Hypothalamus (tissue), 51 donors: ENCODE measurements around the gene MPO.

Experiments
- DNase-seq, 51 donors: peaks; one replicate each; lab custom pipeline; 2025; lab: John Stamatoyannopoulos, UW

MPO gene

DNA sequence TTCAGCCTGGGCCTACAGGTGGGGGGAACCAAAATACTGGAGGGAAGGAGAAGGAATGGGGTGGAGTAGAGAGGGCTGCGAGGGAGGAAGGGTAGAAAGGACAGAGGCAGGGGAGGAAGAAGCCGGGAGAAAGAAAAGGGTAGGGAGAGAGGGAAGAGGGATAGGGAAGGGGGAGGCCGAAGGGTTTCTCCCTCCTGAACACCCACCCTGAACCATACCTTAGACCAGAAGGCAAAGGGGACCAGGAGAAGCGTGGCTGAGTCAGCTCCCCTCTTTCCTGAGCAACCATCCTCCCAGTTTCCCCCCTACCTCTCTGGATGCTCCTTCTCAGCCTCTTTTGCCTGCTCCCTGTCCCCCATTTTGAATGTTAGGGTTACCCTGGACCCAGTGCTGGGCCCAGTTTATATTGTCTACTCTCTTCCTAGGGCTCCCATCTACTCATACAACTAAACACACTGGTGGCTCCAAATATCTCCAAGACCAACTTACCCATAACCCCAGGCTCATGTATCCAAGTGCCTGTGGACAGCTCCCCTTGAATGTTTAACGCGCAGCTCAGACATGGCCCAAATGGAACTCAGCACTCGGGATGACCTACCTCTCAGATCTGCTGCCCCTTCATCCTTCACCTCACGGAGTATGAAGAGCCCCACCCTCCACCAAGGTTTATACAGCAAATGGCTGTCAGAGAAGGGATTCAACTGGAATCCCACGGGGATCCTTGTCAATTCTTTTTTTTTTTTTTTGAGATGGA, 40.0 kb upstream of the MPO start:
- no peak for DNase-seq

DNA sequence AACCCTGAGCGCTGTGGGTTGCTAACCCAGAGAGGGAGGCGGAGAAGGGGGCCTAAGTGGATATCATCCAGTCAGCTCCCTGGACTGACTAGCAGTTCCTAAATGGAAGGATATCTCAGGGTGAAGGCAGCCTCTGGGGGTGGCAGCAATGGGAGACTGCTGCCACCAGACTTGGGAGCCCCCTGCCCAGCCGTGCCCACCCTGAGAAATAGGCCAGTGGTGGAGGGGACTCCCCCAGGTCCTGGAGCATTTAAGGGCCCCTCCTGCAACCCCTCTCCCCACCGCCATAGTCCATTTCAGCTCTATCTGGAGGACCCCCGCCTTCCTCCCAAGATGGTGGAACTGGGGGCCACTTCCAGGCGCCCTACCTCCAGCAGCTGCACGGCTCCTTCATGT, 39.4 kb upstream of the MPO start:
- no peak for DNase-seq

DNA sequence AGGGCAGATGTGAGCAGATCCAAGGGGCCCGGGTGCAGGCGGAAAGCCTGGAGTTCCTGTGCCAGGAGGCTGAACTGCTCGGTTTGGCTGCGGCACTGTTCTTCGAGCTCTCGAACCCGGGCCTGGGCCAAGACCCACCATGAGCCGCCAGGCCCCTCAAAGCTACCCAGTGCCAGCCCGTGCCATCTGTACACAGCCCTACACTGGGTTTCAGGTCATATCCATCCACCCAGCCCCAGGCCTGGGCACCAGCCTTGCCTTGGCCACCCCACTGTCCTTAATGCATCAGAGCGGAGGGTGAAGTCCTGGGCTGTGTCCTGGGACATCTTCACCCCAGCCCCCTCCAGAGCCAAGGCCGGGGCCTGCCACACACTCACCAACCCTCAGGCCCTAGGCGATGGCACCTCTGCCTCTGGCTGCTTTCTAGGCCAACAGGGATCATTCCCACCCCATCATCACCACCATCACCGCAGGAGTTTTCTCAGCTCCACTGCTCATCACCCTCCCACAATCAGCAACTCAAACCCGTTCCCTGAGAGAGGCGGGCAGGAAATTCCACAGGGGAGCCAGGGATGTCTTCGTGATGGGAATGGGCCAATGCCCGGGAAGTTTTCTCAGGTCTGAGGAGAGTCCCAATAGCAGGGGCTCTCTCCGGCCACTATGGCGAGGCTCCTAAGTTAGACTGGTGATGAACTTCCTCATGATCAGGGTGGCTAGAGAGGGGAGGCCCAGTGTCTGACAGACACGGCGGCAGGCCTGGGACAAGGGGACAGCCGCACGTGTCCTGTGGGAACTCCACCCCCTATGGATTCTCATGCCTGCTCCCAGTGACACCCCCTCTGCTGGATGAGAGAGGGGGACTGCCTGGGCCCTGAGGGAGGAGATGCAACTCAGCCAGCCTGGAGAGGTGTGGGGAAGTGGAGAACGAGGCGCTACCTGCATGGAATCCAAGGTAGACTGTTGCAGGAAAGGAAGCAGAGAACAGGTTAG, 38.7 kb upstream of the MPO start:
- DNase-seq = no peak

DNA sequence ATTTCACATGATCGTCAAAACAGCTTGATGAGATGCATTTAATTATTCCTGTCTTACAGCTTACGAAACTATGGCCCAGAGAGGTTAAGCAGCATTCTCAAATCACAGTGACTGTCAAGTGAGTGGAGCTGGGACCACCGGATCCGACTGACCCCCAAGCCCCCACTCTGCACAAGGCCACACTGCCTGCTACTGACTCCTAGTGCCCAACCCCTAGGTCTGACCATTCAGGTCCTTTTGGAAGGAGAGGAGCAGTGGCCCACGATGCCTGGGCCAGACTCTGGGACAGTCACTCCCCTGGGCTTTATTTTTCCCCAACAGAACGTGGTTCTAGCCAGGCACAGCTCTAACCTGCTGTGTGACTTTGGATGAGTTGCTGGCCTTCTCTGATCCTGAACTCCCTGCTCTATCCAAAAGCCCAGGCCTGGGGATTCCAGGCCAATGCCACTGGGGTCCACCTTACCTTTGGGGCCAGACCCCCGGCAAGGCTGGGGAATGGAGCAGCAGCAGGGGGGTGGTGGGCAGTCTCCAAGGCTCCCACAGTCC, 38.0 kb upstream of the MPO start:
- DNase-seq = no peak

DNA sequence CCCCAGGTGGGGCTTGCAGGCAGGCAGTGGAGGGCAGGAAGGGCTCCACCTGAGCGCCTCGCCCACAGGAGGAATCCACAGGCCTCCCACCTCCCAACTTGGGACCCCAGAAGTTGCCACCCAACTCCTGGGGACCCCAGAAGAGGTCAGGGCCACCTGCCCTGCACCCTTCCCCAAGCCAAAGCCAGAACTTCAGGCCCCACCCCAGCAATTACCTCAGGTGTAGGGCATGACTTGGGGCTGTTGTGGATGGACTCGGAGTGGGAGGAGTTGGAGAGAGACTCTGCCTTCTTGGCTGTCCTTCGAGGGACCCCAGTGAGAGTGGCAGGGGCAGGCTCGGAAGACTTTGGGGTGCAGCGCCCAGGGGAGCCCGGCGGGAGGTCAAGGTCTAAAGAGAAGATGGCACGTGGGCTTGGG, 37.3 kb upstream of the MPO start:
- DNase-seq = no peak

DNA sequence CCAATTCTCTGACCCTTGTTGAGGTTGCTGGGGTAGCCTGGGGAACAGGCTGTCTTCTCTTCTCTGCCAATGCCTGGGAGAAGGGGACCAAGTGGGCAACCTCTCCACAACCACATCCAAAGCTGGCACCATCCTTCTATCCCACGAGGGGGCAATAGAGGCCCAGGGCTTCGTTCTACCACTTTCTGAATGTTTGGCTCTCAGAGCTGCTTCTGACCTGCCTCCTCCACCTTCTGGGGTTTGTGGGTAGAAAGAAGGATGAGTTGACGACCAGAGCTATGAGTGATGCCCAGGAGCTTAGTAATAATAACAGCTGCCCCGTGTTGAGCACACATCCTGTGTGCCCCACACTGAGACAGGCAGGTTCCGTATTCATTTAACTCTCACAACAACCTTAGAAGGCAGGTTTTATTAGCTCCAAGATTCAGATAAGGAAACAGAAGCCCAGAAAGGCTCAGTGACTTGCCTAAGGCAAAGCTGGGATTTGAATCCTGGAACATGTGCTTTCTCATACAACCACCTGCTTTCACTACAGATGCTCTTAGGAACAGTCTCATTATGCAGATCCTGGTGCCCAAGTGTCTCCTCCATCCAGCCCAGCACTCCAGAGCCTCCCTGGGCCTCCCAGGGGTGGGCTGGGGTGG, 36.8 kb upstream of the MPO start:
- DNase-seq = peak in 2 of 51 donors; percentile 13 to 48

DNA sequence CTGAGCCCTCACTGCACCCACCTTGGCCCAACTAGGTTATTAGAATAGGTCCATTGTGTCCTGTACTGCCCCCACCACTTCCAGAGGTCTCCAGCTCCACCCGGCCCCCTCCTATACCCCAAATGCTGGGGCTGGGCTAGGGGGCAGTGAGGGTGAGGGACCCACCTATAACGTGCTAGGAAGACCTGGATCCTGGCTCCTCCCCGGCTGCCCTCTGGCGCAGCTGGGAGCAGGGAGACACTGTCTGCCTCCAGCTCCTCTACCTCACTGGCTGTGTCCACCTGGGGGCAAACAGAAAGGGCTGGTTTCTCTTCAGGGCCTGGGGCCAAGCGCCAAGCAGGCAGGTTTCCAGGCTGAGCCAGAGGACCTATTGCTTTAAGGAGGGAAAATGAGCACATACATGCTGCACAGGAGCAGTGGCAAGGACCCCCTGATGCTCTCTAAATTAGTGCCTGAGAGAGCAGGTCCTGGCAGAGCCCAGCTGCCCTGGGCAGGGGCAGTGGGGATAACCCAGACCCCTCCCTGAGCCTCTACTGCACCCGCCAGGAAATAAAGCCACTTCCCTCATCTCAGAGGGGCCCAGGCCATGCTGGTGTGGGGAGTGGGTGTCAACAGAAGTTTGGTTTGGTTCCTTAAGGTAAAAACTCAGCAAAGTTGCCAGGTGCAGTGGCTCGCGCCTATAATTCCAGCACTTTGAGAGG, 35.7 kb upstream of the MPO start:
- no peak for DNase-seq

DNA sequence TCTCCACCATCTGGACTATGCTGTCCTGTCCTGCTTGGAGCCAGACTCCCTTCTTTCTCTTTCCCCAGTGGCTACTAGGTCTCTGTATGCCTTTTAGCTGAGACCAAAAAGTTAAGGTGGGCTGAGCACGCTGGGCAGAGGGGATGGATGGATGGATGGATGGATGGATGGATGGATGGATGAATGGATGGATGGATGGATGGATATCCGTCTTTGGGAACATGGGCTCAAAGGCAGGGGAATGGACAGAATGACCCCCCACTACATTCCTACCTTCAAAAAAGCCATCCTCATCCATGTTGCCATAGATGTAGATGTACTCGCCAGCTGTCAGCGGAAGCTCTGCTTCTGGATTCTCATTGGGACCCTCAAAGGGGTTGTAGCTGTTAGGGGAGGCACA, 35.0 kb upstream of the MPO start:
- no peak for DNase-seq

DNA sequence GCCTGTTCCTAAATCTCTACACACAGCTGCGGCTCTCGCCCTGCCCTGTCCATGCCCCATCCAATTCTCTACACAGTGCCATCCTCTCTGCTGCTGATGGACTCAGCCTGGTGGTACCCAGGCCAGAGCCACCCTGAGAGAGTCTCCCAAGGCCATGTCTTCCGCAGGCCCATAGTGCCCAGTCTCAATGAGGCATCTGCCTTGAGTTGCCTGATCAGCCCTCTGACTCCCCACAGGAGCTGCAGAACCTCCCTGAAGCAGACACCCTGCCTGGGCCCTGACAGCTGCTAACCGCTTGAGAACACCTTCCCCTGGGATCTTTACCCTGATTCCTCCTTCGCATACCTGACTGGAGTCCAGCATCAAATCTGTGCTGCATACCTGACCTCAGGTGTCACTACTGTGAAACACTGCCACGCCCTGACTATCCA, 34.6 kb upstream of the MPO start:
- DNase-seq = no peak

DNA sequence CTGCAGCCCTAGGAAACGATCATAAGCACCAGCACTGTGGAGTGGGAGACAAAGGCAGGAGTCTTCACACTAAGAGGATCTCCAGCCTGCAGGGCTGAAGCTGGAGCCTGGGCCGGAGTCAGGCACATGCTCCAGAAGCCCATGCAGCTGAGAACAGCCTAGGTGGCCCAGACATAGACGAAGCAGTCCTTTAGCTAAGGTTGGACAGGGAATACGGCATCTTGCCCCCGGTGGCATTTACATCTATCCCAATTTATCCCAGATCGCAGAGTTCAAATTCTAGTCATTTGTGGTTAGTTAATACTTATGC, 33.9 kb upstream of the MPO start:
- DNase-seq = no peak

DNA sequence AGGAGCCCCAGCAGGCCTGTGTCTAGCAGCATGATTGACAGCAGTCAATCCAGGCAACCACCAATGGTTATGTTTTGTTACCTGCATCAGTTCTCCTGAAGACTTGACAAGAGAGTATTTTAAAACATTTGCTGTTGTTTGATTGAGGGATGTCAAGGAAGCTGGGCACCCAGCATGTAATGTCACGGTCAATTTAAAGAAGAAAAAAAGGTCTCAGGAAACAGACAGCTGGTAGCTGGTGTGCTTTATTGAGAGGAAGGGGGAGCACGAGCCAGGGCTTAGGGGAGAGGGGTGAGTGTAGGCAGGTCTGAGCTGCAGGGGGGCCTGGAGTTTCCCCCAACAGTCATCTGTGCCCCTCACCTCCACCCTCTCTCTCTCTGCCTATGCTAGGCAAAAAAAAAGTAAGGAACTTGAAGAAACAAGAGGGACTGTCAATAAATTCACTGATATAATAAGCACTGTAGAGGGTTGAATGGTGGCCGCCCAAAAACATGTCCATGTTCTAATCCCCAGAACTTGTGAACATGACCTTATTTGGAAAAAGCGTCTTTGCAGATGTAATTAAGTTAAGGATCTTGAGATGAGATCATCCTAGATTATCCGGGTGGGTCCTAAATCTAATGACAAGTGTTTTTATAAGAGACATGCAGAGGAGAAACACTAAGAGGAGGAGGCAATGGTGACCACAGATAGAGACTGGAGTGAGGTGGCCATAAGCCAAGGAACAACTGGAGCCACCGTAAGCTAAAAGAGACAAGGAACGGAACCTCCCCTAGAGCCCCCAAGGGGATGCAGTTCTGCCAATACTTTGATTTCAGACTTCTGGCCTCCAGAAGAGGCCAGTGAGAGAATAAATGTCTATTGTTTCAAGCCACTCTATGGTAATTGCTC, 33.3 kb upstream of the MPO start:
- DNase-seq = no peak

DNA sequence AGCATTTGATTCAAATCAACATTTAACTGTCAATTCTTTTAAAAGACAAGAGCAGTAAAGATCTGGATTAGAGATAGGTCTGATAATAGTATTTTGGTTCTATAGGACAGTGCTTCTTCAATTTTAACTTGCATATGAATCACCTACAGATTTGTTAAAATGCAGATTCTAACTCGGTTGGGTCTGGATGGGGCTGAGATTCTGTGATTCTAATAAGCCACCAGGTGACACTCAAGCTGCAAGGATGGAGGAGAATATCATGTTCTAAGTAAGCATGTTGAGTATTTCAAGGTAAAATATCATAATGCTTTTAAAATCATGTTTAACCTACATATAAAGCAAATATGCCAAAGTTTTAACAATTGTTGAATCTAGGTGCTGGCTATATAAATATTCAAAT, 32.1 kb upstream of the MPO start:
- DNase-seq = no peak

DNA sequence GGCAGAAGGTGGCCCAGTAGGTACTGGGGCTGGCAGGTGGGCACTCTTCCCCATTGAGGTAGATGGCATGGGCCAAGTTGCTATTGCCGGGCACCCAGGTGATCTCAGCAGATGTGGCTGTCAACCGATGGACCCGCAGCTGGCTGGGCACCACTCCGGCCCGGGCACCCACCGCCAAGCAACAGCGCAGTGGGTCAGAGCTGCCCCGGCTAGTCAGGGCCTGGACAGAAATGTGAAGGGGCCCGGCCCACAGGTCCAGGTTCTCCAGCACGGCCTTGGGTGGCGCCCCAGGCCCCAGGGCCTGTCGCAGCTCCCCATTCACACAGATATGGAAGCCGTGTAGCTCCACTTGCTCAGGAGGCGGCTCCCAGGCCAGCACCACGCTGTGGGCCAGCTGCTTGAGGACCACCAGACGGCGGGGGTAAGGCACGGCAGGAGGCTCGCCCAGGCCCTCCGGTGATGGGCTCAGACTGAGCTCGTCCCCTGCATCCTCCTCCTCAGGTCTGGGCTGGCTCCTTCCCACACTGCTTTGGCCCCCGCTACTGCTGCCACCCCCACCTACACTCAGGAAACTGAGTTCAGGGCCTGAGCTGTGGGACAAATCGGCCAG, 31.4 kb upstream of the MPO start:
- DNase-seq = no peak

DNA sequence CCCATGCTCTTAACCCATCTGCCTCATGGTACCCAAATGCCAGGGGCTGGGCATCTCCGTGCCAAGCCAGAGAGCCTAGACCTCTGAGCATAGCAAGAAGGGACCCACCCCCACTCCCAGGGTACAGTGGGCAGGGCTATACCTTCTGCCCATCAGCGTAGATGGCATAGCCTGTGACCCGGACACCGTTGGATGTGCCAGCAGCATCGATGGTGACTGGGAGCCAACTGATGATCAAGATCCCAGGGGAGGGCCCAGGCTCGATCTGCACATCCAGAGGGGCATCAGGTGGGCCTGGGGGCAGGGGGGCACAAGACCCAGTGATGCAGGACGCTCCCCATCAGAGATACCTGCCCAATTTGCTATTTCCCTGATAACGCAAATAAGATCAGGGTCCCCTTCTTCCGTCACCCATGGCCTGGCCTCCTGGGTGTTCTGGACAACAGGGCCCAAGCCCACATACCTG, 30.7 kb upstream of the MPO start:
- no peak for DNase-seq

DNA sequence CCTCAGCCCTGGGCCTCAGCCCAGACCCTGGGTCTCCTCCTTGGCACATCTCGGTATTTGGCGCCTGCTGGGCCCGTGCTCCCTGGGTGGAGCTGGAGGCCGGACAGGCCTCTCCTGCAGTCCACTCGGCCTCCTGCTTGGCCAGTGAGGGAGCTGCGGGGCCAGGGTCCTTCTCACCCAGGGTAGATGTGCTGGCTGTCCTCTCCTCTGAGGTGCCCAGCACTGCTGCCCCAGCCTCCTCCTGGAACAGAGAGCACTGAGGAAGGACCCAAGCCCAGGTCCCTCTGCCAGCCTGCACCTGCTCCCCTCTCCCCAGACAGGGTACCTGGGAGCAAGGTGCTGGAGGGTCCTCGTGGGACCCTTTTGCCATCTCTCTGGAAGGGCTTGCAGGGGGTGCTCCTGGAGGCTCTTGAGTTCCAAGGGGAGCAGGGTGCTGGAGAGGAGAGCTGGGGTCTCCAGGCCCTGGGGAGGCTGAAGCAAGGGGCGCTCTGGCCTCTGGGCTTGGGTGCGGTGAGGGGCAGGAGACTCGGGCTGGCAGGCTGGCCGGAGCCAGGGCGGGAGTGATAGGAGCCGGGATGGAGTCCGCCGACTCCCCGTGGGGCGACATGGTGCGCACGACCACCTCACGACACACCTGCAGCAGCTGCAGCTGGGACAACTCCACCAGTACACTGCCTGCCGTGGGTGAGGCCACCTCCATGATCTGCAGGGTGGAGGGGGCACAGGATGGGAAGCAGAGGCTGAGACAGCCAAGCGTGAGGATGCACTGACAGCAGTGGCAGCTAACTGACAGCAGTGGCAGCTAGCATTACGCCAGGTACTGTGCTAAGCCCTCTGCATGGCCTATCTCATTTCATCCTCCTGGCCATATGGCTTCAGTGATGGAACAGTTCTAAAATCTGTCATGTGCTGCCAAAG, 30.0 kb upstream of the MPO start:
- DNase-seq = no peak

DNA sequence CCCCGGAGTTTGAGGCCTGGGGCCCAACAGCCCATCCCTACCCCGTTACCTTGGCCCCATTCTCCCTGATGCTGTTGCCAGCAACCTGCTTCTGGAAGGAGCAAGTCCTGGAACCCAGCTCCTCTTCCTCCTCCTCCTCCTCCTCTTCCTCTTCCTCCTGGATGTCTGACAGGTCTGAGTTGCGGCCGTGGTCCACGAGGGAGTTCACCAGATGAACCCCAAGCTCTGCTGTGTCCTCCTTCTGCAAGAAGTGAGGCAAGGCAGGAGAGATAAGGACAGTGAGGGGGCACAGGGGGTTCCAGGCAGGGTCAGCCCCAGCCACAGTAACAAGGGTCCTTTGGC, 29.2 kb upstream of the MPO start:
- no peak for DNase-seq

DNA sequence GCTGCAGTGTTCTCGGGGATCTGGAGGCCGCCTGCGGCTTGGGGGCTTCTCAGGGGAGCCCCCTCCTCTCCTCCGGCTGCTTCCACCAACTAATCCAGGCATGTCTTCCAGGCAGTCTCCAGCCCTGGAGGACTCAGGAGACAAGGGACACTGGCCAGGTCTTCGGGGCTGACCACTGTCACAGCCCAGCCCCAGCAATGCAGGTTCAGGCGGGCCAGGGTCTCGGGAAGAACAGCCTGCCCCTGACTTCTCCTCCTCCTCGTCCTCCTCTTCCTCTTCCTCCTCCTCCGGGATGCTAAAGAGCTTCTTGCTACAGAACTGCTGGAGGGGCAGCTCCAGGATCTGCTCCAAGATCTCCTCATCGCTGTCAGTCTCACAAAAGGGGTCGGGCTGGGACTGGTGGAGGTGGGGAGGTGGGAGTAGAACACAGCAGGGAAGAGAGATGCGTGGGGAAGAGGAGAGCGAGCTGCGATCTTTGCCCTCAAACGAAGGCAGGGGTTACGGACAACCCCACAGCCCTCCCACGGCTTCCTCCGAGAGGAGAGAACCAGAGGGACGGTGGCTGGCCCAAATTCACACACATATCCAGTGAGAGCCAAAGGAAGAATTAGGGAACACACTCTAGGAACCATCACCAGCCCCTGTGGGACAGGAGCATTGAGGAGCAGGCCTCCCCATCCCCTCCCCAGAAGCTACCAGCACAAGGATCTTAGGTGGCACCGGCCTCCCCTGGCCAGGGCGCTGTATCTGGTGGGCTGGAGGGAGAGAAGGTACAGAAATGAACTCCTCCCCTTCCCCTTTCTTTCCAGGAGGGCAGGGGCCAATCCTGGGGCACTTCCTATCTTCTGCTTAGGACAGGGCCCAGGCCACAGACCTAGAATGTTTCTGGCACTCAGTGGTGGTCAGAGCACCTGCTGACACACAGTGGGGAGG, 28.5 kb upstream of the MPO start:
- no peak for DNase-seq
